Fibroblast of mammary gland (primary cell): ENCODE results near the gene GPR15LG.

Experiments used
- DNase-seq: peaks from one replicate; pipeline ENCODE4 v3.0.0-alpha.2; 2010; ENCODE audit warnings: low read depth
- H3K4me3 ChIP-seq: 2 replicates; pipeline ENCODE4 v1.5.1; 2011; ENCODE audit warnings: low read depth, mild to moderate bottlenecking, low read length, moderate library complexity; ENCODE audit not compliant: control insufficient read depth
- TF ChIP-seq, protein P1 (sequence below): conservative IDR thresholded peaks from 2 replicates; pipeline ENCODE4 v1.5.1; 2011; ENCODE audit warnings: low read depth, low read length, inconsistent platforms; ENCODE audit not compliant: control insufficient read depth, insufficient read depth

GPR15LG gene

GRCh38 chr10:84225427-84226173 lies 52.0 kb downstream of the GPR15LG start, which contains the start of gene LRIT2:
Gene LRIT2 (minus strand): TSS chr10:84225544. CDS start chr10:84225520, 24 bp downstream.
- no peak within 1 kb of the TSS for H3K4me3 ChIP-seq
- no peak for DNase-seq
- TF ChIP-seq, protein P1, sequence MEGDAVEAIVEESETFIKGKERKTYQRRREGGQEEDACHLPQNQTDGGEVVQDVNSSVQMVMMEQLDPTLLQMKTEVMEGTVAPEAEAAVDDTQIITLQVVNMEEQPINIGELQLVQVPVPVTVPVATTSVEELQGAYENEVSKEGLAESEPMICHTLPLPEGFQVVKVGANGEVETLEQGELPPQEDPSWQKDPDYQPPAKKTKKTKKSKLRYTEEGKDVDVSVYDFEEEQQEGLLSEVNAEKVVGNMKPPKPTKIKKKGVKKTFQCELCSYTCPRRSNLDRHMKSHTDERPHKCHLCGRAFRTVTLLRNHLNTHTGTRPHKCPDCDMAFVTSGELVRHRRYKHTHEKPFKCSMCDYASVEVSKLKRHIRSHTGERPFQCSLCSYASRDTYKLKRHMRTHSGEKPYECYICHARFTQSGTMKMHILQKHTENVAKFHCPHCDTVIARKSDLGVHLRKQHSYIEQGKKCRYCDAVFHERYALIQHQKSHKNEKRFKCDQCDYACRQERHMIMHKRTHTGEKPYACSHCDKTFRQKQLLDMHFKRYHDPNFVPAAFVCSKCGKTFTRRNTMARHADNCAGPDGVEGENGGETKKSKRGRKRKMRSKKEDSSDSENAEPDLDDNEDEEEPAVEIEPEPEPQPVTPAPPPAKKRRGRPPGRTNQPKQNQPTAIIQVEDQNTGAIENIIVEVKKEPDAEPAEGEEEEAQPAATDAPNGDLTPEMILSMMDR: no peak

DNA sequence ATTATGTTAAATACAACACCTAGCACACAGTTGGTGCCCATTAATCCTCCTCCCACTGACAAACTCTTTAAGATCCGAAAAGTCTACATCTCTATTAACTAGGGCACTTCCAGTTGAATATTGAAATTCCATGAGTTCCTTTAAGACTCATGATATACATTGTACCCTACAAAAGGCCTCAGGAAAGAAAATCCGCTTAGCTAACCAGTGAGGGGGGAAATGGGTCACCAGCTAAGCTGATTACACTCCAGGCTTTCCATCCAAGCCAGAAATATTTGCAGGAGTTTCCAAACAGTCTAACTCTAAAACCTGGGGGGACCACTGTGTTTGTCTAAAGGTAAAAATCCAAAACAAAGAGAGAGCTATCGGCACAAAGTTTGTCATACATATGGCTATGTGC lies 53.0 kb downstream of the GPR15LG start:
- DNase-seq: no peak
- TF ChIP-seq, protein P1: no peak
- H3K4me3 ChIP-seq: no peak overlapping the region

DNA sequence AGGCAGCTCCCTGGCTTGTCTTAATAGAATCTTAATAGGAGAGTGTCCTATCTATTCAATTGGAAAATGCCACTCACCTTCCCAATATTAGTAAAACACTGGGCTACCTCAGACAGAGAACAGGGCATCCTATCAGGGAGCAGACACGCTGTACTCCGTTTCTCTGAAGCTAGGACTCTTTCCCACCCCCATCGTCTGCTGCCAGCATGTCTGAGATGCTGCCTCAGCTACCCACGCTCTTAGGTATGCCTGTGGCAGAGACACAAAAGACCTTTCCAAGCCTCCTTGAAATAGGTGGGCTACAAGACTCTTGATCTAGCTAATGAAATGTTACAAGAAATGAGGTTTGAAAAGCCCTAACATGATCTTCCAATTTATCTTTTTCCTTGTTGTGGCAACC lies 54.2 kb downstream of the GPR15LG start:
- TF ChIP-seq, protein P1: no peak
- no peak for DNase-seq
- no peak overlapping the region for H3K4me3 ChIP-seq

DNA sequence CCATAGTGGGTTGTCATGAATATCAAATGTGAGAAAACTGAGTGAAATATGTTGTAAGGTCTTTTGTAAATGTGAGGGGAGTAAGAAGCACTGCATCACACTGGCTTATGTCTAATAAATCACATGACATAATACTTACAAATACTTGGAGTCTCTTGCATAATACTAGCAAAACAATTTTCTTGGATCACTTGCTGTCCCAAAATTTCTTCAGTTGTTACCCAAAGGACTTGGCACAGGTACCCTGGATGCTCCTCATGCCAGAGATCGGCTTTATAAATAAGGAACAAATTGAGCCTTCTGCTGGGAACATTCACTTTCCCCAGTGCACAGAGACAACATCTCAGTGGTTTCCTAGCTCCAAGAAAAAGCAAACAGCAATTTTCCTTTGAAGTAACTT lies 56.8 kb downstream of the GPR15LG start:
- no peak overlapping the region for H3K4me3 ChIP-seq
- peak; percentile 1 for DNase-seq
- TF ChIP-seq, protein P1: no peak

GRCh38 chr10:84232376-84232775 lies 58.8 kb downstream of the GPR15LG start:
- no peak overlapping the region for H3K4me3 ChIP-seq
- TF ChIP-seq, protein P1: no peak
- DNase-seq: no peak

DNA sequence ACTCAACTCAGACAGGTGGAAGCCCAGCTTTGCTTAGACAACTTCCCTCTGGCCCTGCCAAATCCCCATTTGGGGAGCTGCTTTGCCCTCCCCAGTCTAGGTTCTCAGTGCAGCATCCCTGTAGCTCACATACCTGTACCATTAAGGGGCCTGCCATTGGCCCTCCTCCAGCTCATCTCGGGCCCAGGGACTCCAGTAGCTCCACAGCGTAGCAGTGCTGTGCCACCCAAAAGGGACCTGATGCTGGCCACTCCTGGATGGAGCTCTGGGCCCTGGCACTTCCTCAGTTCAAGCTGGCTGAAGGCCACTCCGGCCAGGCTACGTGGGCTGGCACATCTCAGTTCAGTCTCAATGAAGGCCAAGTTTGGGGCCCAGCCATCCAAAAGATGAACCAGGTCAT lies 60.3 kb downstream of the GPR15LG start:
- no peak for DNase-seq

More for the DNA sequence above, 60.3 kb downstream of the GPR15LG start:
- TF ChIP-seq, protein P1: no peak
- no peak overlapping the region for H3K4me3 ChIP-seq
